Keratinocyte (primary cell): ENCODE data around the gene ADAMTSL5. TPM values are rescaled to one million over a fixed set of nuclear protein-coding genes. Genes with fewer than 3 reads are reported as not detected.

Source experiments
- DNase-seq: peaks from one replicate; pipeline ENCODE4 v3.0.0-alpha.2; 2011; ENCODE audit warnings: low read depth, missing footprints, low spot score
- FAIRE-seq: peaks from 2 replicates; lab custom pipeline; 2011; peaks lifted over from hg19 to GRCh38; lab: Jason Lieb, UNC
- H2AFZ ChIP-seq: 2 replicates; pipeline ENCODE4 v1.6.0; 2012; ENCODE audit warnings: low read length, control low read depth, inconsistent platforms; ENCODE audit not compliant: control insufficient read depth
- H3K27ac ChIP-seq: 2 replicates; pipeline ENCODE4 v1.5.1; 2011; ENCODE audit warnings: low read length; ENCODE audit not compliant: control insufficient read depth, insufficient read depth
- H3K27me3 ChIP-seq: 3 replicates; pipeline ENCODE4 v1.6.0; 2011; ENCODE audit warnings: low read length; ENCODE audit not compliant: control insufficient read depth, insufficient read depth; ENCODE audit errors: extremely low read depth
- H3K36me3 ChIP-seq, 2 experiments: 2 replicates in 1 of 2; 3 replicates in 1 of 2; pipeline ENCODE4 v1.5.1; 2011; ENCODE audit warnings: low read length in 2 of 2, mild to moderate bottlenecking in 1 of 2; ENCODE audit not compliant: control insufficient read depth in 2 of 2, insufficient read depth in 2 of 2; ENCODE audit errors: extremely low read depth in 1 of 2
- H3K4me1 ChIP-seq: 3 replicates; pipeline ENCODE4 v1.5.1; 2011; ENCODE audit warnings: low read length; ENCODE audit not compliant: control insufficient read depth, insufficient read depth; ENCODE audit errors: extremely low read depth
- H3K4me2 ChIP-seq: 3 replicates; pipeline ENCODE4 v1.6.0; 2011; ENCODE audit warnings: low read depth, low read length; ENCODE audit not compliant: control insufficient read depth, insufficient read depth; ENCODE audit errors: extremely low read depth
- H3K4me3 ChIP-seq, 3 experiments: fragments of 200-600 bp in 1 of 3; sonication (generic) in 1 of 3; 2 replicates in 2 of 3; 3 replicates in 1 of 3; pipeline ENCODE4 v1.5.1; 2011 to 2016; ENCODE audit warnings: low read length in 3 of 3, mild to moderate bottlenecking in 3 of 3, control low read depth in 2 of 3, inconsistent platforms in 1 of 3, low read depth in 1 of 3, mixed read lengths in 1 of 3, mixed run types in 1 of 3, moderate library complexity in 1 of 3; ENCODE audit not compliant: control insufficient read depth in 2 of 3, insufficient read depth in 2 of 3; ENCODE audit errors: extremely low read depth in 1 of 3
- H3K79me2 ChIP-seq: 2 replicates; pipeline ENCODE4 v1.6.0; 2012; ENCODE audit warnings: low read length; ENCODE audit not compliant: control insufficient read depth, insufficient read depth
- H3K9ac ChIP-seq: 3 replicates; pipeline ENCODE4 v1.6.0; 2011; ENCODE audit warnings: low read length; ENCODE audit not compliant: control insufficient read depth, insufficient read depth; ENCODE audit errors: extremely low read depth
- H3K9me1 ChIP-seq: 3 replicates; pipeline ENCODE4 v1.6.0; 2011; ENCODE audit warnings: low read length; ENCODE audit not compliant: control insufficient read depth, insufficient read depth; ENCODE audit errors: extremely low read depth
- H3K9me3 ChIP-seq: 2 replicates; pipeline ENCODE4 v1.5.1; 2012; ENCODE audit warnings: low read depth, low read length; ENCODE audit not compliant: control insufficient read depth
- H4K20me1 ChIP-seq: 3 replicates; pipeline ENCODE4 v1.6.0; 2011; ENCODE audit warnings: low read length; ENCODE audit not compliant: control insufficient read depth, insufficient read depth; ENCODE audit errors: extremely low read depth
- CTCF ChIP-seq, 3 experiments: IDR thresholded peaks in 1 of 3; conservative IDR thresholded peaks in 1 of 3; optimal IDR thresholded peaks in 1 of 3; 2 replicates in 2 of 3; 3 replicates in 1 of 3; pipeline versions ENCODE3 to v1.5.1; 2011; ENCODE audit warnings: low read length in 3 of 3, mild to moderate bottlenecking in 3 of 3, moderate library complexity in 2 of 3, control low read depth in 1 of 3, inconsistent platforms in 1 of 3; ENCODE audit not compliant: insufficient read depth in 2 of 3; ENCODE audit errors: extremely low read depth in 1 of 3
- EZH2 ChIP-seq: IDR thresholded peaks from one replicate; pipeline ENCODE4 v1.6.1; 2012; ENCODE audit warnings: inconsistent platforms, mild to moderate bottlenecking, low read length, moderate library complexity
- dilution Hi-C: fragments of 300-500 bp; cut with MboI; formaldehyde crosslinking; loops from one replicate; pipeline ENCODE4 v1.7.0; 2020; ENCODE audit warnings: low sequenced_read_pairs; ENCODE audit not compliant: extremely low pct_ligation_motif_present
- polyA plus RNA-seq, 5 experiments: library from polyadenylated mRNA; depleted of rRNA in 3 of 5; stranded (reverse) in 3 of 5; stranded (forward) in 1 of 5; unstranded in 1 of 5; fragments of >200 nt; gene quantifications; 1 replicate in 1 of 5; 2 replicates in 3 of 5; 3 replicates in 1 of 5; pipeline versions ENCODE4 v1.2.1 to v1.2.3, GENCODE V29; 2011 to 2012; ENCODE audit warnings: missing spikeins in 2 of 5, low read depth in 1 of 5, low replicate concordance in 1 of 5

The ADAMTSL5 gene
- polyA plus RNA-seq, 1 donor (not counting 4 experiments of a cell fraction or from before 2014, with no cell fraction given): 4.2 TPM

GRCh38 chr19:1492474-1493006 lies 20.3 kb downstream of the ADAMTSL5 start:
- H3K9ac ChIP-seq: no peak overlapping the region
- H3K79me2 ChIP-seq: no peaks in the 10 kb centered on the region
- no peak overlapping the region for H2AFZ ChIP-seq
- H3K27me3 ChIP-seq: no peaks in the 10 kb centered on the region
- FAIRE-seq: no peak
- no peaks in the 10 kb centered on the region for H3K9me1 ChIP-seq
- H3K4me1 ChIP-seq: peaks cover 16% of the 10 kb centered on the region
- H3K9me3 ChIP-seq: no peaks in the 10 kb centered on the region
- TF ChIP-seq EZH2: no peak
- no peak for TF ChIP-seq CTCF (optimal IDR thresholded peaks at IDR 0.05 in 1 of 3, IDR thresholded peaks at IDR 0.05 in 1 of 3, conservative IDR thresholded peaks at IDR 0.05 in 1 of 3; ENCODE audit: extremely low read depth in 1 of 3, insufficient read depth in 2 of 3, low read length in 3 of 3)
- H3K4me3 ChIP-seq: no peak overlapping the region
- DNase-seq: no peak
- H3K36me3 ChIP-seq: no peaks in the 10 kb centered on the region
- H4K20me1 ChIP-seq: no peaks in the 10 kb centered on the region
- no peak overlapping the region for H3K4me2 ChIP-seq
- dilution Hi-C loops: no loop called here
- H3K27ac ChIP-seq: no peak overlapping the region

- Histone ChIP-seq H3K9me3 (no peaks in the 10 kb centered on the region), H3K4me1 (peaks cover 16% of the 10 kb centered on the region), H3K9ac (no peak overlapping the region), H3K79me2 (no peaks in the 10 kb centered on the region), H3K36me3 (no peaks in the 10 kb centered on the region), H3K4me3 (peak overlapping the region in 2 of 3 experiments; percentile 57 to 59), H3K4me2 (peak overlapping the region; percentile 77), H4K20me1 (no peaks in the 10 kb centered on the region), H3K9me1 (no peaks in the 10 kb centered on the region), H2AFZ (no peak overlapping the region), H3K27ac (no peak overlapping the region), H3K27me3 (no peaks in the 10 kb centered on the region)
- DNase-seq (no peak), FAIRE-seq (no peak)
- dilution Hi-C loops: no loop called here
- no peak for TF ChIP-seq CTCF (optimal IDR thresholded peaks at IDR 0.05 in 1 of 3, IDR thresholded peaks at IDR 0.05 in 1 of 3, conservative IDR thresholded peaks at IDR 0.05 in 1 of 3; ENCODE audit: extremely low read depth in 1 of 3, insufficient read depth in 2 of 3, low read length in 3 of 3)
- TF ChIP-seq EZH2: no peak
Measured at GRCh38 chr19:1491849-1492170, 21.0 kb downstream of the ADAMTSL5 start.
